Activated CD4-positive, alpha-beta T cell treated with anti-CD3 and anti-CD28 coated beads for 36 hours (primary cell): ENCODE results near the gene RAB6C. TPM values are rescaled to one million over a fixed set of nuclear protein-coding genes. Genes with fewer than 3 reads are reported as not detected.
A peak's percentile ranks its signal among the peaks of the same experiment; 100 is the strongest.
"Not testable (repeated sequence)": the region's sequence is repeated elsewhere in the genome, so short reads cannot be mapped to it uniquely, and the experiment has no call there.

ENCODE experiments used
- ATAC-seq: fragments of 200-7000 bp; cut with Tn5 transposase; one replicate; pipeline ENCODE4 v1.10.0; 2021; ENCODE audit warnings: mild to moderate bottlenecking, moderate library complexity
- CTCF ChIA-PET: fragments of 350-600 bp; sonication (Branson Sonifier 250); formaldehyde crosslinking; loops from one replicate; lab custom pipeline; 2021; ENCODE audit warnings: antibody characterized with exemption; lab: Charles Lee
- POLR2A ChIA-PET: fragments of 350-600 bp; sonication (Branson Sonifier 250); formaldehyde crosslinking; loops from one replicate; lab custom pipeline; 2021; ENCODE audit warnings: antibody characterized with exemption, inconsistent platforms; lab: Charles Lee
- DNase-seq: peaks from one replicate; pipeline ENCODE4 v3.0.0-alpha.2; 2020
- H3K27ac Mint-ChIP-seq: one replicate; pipeline ENCODE4 v1.8.0; 2021; ENCODE audit warnings: mixed read lengths
- H3K27me3 Mint-ChIP-seq: one replicate; pipeline ENCODE4 v1.8.0; 2021; ENCODE audit warnings: mixed read lengths
- H3K36me3 Mint-ChIP-seq: one replicate; pipeline ENCODE4 v1.8.0; 2021; ENCODE audit warnings: low read depth, mixed read lengths
- H3K4me1 Mint-ChIP-seq: one replicate; pipeline ENCODE4 v1.8.0; 2021; ENCODE audit warnings: mixed read lengths
- H3K4me3 Mint-ChIP-seq: one replicate; pipeline ENCODE4 v1.8.0; 2021; ENCODE audit warnings: mild to moderate bottlenecking, moderate library complexity, mixed read lengths
- H3K9me3 Mint-ChIP-seq: one replicate; pipeline ENCODE4 v1.8.0; 2021; ENCODE audit warnings: low read depth, mixed read lengths
- intact Hi-C, 2 experiments: fragments of 100-400 bp; cut with DNase I in 1 of 2; cut with micrococcal nuclease in 1 of 2; formaldehyde crosslinking; loops; one replicate each; pipeline versions ENCODE4 v1.14.2 to v1.15.1; 2022 to 2024; cut with DNase I, micrococcal nuclease
- total RNA-seq, 2 experiments: library from RNA; stranded (reverse); gene quantifications; one replicate each; pipeline ENCODE4 v1.2.3, GENCODE V29; 2021

The RAB6C gene
- total RNA-seq, 2 experiments from 2014 or later = not detected

DNA sequence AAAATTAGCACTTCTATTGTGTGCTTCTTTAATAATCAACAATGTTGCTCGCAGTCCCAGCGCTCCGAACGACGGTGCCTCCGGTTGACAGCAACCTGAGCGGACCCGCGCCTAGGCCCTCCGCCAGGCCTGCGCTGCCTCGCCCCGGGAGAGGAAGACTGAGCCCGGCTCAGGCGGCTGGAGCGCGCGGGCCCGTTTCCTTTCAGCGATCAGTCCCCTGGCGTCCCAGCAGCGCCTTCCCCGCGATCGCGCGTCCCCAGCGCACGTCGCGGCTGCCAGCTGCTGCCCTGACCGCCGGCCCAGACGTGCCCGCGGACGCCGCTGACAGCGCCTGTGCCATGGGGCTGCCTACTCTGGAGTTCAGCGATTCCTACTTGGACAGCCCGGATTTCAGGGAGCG, 26.4 kb downstream of the RAB6C start:
- H3K27ac Mint-ChIP-seq, POLR2A ChIA-PET, H3K4me1 Mint-ChIP-seq, ATAC-seq, H3K9me3 Mint-ChIP-seq, CTCF ChIA-PET, intact Hi-C loops, H3K4me3 Mint-ChIP-seq, H3K36me3 Mint-ChIP-seq: not testable (repeated sequence)
- peaks cover 27% of the 10 kb centered on the region for H3K27me3 Mint-ChIP-seq
- peak; percentile 11 for DNase-seq

DNA sequence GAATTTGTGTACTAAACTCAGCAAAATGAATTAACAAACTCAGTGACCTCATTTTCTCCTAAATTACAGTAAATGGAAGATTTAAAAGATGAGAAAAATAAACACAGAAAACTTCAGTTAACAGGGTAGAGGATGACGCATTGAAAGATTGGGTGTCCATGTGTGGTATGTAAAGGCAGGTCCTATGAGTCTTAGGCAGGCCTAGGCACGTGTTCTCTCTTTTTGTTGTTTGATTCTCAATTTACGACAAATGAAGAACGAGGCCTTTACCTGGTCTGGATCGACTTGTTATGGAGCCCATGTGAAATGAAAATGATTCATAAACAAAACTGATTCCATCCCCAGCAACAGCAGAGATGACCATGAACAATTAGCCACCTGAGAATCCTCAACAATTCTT, 37.2 kb downstream of the RAB6C start:
- H3K4me3 Mint-ChIP-seq, intact Hi-C loops, CTCF ChIA-PET: not testable (repeated sequence)

DNA sequence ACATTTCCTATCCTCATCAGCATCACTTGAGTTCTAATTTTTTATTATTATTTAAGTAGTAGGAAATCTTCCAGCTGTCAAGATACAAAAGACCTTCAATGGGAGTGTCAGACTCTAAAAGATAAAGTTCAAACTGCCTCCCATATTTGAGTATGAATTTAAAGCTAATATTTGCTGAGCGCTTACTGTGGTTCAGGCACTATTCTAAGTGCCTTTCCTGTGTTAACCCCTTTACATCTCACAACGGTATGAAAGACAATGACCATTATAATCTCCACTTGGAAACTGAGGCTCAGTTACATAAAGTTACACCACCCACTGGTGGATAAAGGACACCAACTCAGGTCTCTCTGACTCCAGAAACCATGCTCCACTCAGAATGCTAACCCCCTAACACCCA, 39.9 kb downstream of the RAB6C start:
- intact Hi-C loops = no loop called here
- Mint-ChIP-seq H3K4me3 (no peak overlapping the region), H3K4me1 (no peaks in the 10 kb centered on the region), H3K36me3 (no peaks in the 10 kb centered on the region), H3K27me3 (peaks cover 9% of the 10 kb centered on the region), H3K9me3 (peaks cover 4% of the 10 kb centered on the region), H3K27ac (no peak overlapping the region)
- ChIA-PET CTCF (no interaction called here), POLR2A (no interaction called here)
- ATAC-seq = no peak
- DNase-seq = no peak

More for the DNA sequence above, 37.2 kb downstream of the RAB6C start:
- H3K36me3 Mint-ChIP-seq, H3K27ac Mint-ChIP-seq, ATAC-seq, H3K9me3 Mint-ChIP-seq, POLR2A ChIA-PET, H3K4me1 Mint-ChIP-seq, DNase-seq: not testable (repeated sequence)
- peaks cover 12% of the 10 kb centered on the region for H3K27me3 Mint-ChIP-seq

DNA sequence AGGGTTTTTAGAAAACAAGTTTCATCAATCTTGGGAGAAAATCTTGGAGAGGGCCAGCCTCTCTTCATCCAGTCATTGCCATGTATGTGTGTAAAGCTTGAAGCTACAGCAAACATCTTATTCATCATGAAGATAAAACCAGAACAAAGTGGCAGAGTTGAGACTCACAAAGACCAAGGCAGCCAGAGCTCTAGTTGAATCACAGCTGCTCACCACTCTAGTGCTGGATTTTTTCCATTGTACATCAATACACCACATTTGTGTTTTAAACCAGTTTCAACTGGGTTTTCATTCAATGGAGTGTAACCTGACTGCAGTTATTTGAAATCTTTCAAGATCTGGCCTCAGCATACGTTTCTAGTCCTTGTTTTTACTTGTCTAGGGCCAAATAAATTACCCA, 40.6 kb downstream of the RAB6C start:
- H3K27ac Mint-ChIP-seq, CTCF ChIA-PET, H3K36me3 Mint-ChIP-seq, DNase-seq, intact Hi-C loops, H3K9me3 Mint-ChIP-seq, H3K4me1 Mint-ChIP-seq, H3K27me3 Mint-ChIP-seq, POLR2A ChIA-PET, ATAC-seq, H3K4me3 Mint-ChIP-seq: not testable (repeated sequence)

DNA sequence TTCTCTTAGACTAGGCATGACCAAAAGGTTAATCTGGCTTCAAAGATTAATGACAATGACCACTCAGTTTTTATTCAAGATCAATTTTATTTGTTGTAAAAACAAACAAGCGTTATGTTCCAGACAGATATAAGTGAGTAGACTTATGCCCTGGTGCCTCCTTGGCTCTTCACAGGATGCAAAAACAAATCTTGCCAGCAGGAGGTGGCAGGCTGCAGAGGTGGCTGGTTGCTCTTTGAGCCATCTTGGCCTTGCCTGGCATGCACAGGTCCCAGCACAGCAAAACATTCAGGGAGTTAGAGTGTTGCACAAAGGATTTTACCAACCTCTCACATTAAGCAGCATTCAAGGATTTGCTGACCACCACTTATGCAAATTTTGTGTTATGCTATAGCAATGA, 46.5 kb downstream of the RAB6C start:
- H3K36me3 Mint-ChIP-seq, H3K4me3 Mint-ChIP-seq, ATAC-seq: not testable (repeated sequence)

More for the DNA sequence above, 46.5 kb downstream of the RAB6C start:
- H3K4me1 Mint-ChIP-seq, H3K27ac Mint-ChIP-seq, intact Hi-C loops, POLR2A ChIA-PET, CTCF ChIA-PET, H3K9me3 Mint-ChIP-seq: not testable (repeated sequence)
- peak; percentile 21 for DNase-seq
- H3K27me3 Mint-ChIP-seq = peaks cover 13% of the 10 kb centered on the region

Other genes with a start within 250 kb of the RAB6C start
- gene POTEF, start 149.6 kb downstream of the RAB6C start, total RNA-seq = not detected
- 1 to 10 TPM; 2.5 to 3.2 TPM for gene CCDC74B, start 165.4 kb downstream of the RAB6C start, total RNA-seq
- 10 to 100 TPM; 73.8 to 78.6 TPM for gene SMPD4, start 201.9 kb downstream of the RAB6C start, total RNA-seq
- 100 to 1,000 TPM; 281 to 343 TPM for gene MZT2B, start 202.6 kb downstream of the RAB6C start, total RNA-seq
- gene TUBA3E, start 218.8 kb downstream of the RAB6C start, total RNA-seq = not detected